Heart left ventricle (tissue), 16 donors: Measurements from ENCODE around the gene FGFR4. TPM values are rescaled to one million over a fixed set of nuclear protein-coding genes. Genes with fewer than 3 reads are reported as not detected.

ENCODE experiments used
- ATAC-seq, 4 donors: fragments of 200-7000 bp; cut with Tn5 transposase; one replicate each; pipeline ENCODE4 v1.9.1; 2020 to 2022; ENCODE audit warnings: moderate library complexity in 4 of 4, mild to moderate bottlenecking in 3 of 4, moderate number of reproducible peaks in 1 of 4
- DNase-seq, 5 donors: peaks; one replicate each; pipeline ENCODE4 v3.0.0-alpha.2; 2020
- H3K27ac ChIP-seq, 12 donors: fragments of 200-600 bp; sonication (generic) in 4 of 12; one replicate each; pipeline versions ENCODE4 v1.5.0 to v1.8.0; 2016 to 2022; ENCODE audit warnings: mild to moderate bottlenecking in 2 of 12
- H3K27me3 ChIP-seq, 9 donors: fragments of 200-600 bp; sonication (generic) in 2 of 9; one replicate each; pipeline versions ENCODE4 v1.5.1 to v1.8.0; 2016 to 2022; ENCODE audit warnings: mild to moderate bottlenecking in 3 of 9
- H3K36me3 ChIP-seq, 9 donors: fragments of 200-600 bp; sonication (generic) in 2 of 9; one replicate each; pipeline versions ENCODE4 v1.5.0 to v1.8.0; 2018 to 2022; ENCODE audit warnings: mild to moderate bottlenecking in 2 of 9
- H3K4me1 ChIP-seq, 12 donors: fragments of 200-600 bp; sonication (generic) in 4 of 12; one replicate each; pipeline versions ENCODE4 v1.5.0 to v1.8.0; 2016 to 2022; ENCODE audit warnings: mild to moderate bottlenecking in 3 of 12
- H3K4me3 ChIP-seq, 12 donors: fragments of 200-600 bp; sonication (generic) in 4 of 12; one replicate each; pipeline versions ENCODE4 v1.5.0 to v1.8.0; 2017 to 2022; ENCODE audit warnings: mild to moderate bottlenecking in 9 of 12, moderate library complexity in 4 of 12
- H3K9me3 ChIP-seq, 12 donors: fragments of 200-600 bp; sonication (generic) in 4 of 12; one replicate each; pipeline versions ENCODE4 v1.5.0 to v1.8.0; 2016 to 2022; ENCODE audit warnings: mild to moderate bottlenecking in 1 of 12
- CTCF ChIP-seq, 12 donors: fragments of 200-600 bp; sonication (generic) in 4 of 12; IDR thresholded peaks; one replicate each; pipeline versions ENCODE4 v1.5.0 to v1.8.0; 2018 to 2022; ENCODE audit warnings: antibody characterized with exemption in 12 of 12, mild to moderate bottlenecking in 5 of 12
- POLR2A ChIP-seq, 2 donors: fragments of 450-650 bp; IDR thresholded peaks; one replicate each; pipeline ENCODE4 v1.6.1; 2017; ENCODE audit warnings: antibody characterized with exemption in 2 of 2, mild to moderate bottlenecking in 2 of 2, moderate library complexity in 2 of 2
- WGBS, 4 donors: extraction: QIAGEN DNeasy Blood & Tissue Kit in 2 of 4; methylation state at CpG; one replicate each; pipeline versions ENCODE4 v1.1.5 to v1.1.7; 2013 to 2018; 5-methylcytosine and 5-hydroxymethylcytosine counted together
- intact Hi-C, 10 donors: fragments of 100-400 bp; cut with DNase I; formaldehyde crosslinking; loops; one replicate each; pipeline versions ENCODE4 v1.11.1 to v1.14.2; 2022
- polyA plus RNA-seq, 2 donors: library from polyadenylated mRNA; stranded (reverse); fragments of 200-250 nt; gene quantifications; one replicate each; pipeline ENCODE4 v1.2.3, GENCODE V29; 2013
- total RNA-seq, 9 donors: library from RNA; depleted of rRNA in 2 of 9; stranded (reverse); fragments of >200 nt in 2 of 9; fragmentation: NEBNext Ultra II Directional in 3 of 9; extraction: Animal tissue kit (Norgen Biotek cat#: 25700) in 3 of 9; gene quantifications; one replicate each; pipeline versions ENCODE4 v1.1.0 to v1.2.4, GENCODE V29; 2016 to 2023
- donor health status: ischemic (EF 13 %, LVEDD 7.1; RV severe dilation, severe dysfunction).
- donor health status: healthy with polysubstance abuse.
- donor health status: DM: no; HTN: yes; CAD: no.
- donor health status: DM: no; HTN: no; CAD: no.
- donor health status: ischemic (EF 25% LVEDD 6.9; RV normal size, moderate dysfunction).
- donor health status: ischemic (EF 25% LVEDD 5.7; RV mildly dilated, moderate dysfunction).
- donor health status: healthy.
- donor health status: DM: yes; HTN: yes; CAD: no.
- donor health status: ischemic (EF 35%, LVEDD 5.7; RV mildly dilated, moderate dysfunction).
- donor health status: nonischemic (EF 11% LVEDD 7.7; RV severe dilation, severe dysfunction).
- donor health status: DM: yes; HTN: yes; CAD: no.
- donor health status: PGD.
- donor health status: ischemic (EF 29% LVEDD 5.4; RV normal size, mild dysfunction).
- donor health status: nonischemic (EF 23%, LVEDD 6.1; RV moderate dilation, normal function).

FGFR4 gene
- total and polyA plus RNA-seq, 11 donors, result 0.35 to 2.6 (median 0.49) TPM; not detected in 1

GRCh38 chr5:177124486-177124991 lies 37.8 kb downstream of the FGFR4 start:
- H3K27ac ChIP-seq, result no peak overlapping the region
- no peaks in the 10 kb centered on the region for H3K36me3 ChIP-seq
- no peak for TF ChIP-seq POLR2A (IDR thresholded peaks at IDR 0.05)
- TF ChIP-seq CTCF (IDR thresholded peaks at IDR 0.05), result no peak
- DNase-seq, result no peak
- H3K4me3 ChIP-seq, result no peak overlapping the region
- ATAC-seq, result no peak
- 84 to 86% (median 85%) methylated on average over 4 of the region's 4 CpGs for WGBS, 4 donors
- no peaks in the 10 kb centered on the region for H3K27me3 ChIP-seq
- H3K4me1 ChIP-seq, result peaks cover 0 to 17% (median 0%) of the 10 kb centered on the region in 12 donors
- intact Hi-C loops, result no loop called here
- no peaks in the 10 kb centered on the region for H3K9me3 ChIP-seq

GRCh38 chr5:177126771-177127170 lies 40.1 kb downstream of the FGFR4 start:
- no peak for DNase-seq
- Histone ChIP-seq H3K4me3 (no peak overlapping the region), H3K9me3 (no peaks in the 10 kb centered on the region), H3K4me1 (peaks cover 0 to 17% (median 0%) of the 10 kb centered on the region in 12 donors), H3K36me3 (no peaks in the 10 kb centered on the region), H3K27ac (no peak overlapping the region), H3K27me3 (no peaks in the 10 kb centered on the region)
- intact Hi-C loops, result no loop called here
- 63 to 80% (median 70%) methylated on average over 1 of the region's 1 CpG for WGBS, 4 donors
- no peak for ATAC-seq
- TF ChIP-seq CTCF (IDR thresholded peaks at IDR 0.05), result no peak
- TF ChIP-seq POLR2A (IDR thresholded peaks at IDR 0.05), result no peak

GRCh38 chr5:177128551-177128981 lies 41.9 kb downstream of the FGFR4 start:
- no peaks in the 10 kb centered on the region for H3K9me3 ChIP-seq
- DNase-seq, result peak in 1 of 5 donors; percentile 36
- WGBS, 4 donors, result 68 to 88% (median 72%) methylated on average over 4 of the region's 4 CpGs
- TF ChIP-seq CTCF (IDR thresholded peaks at IDR 0.05) (no peak), POLR2A (IDR thresholded peaks at IDR 0.05) (no peak)
- ATAC-seq, result no peak
- peak overlapping the region in 4 of 12 donors; percentile 4 to 50 (median 18) for H3K27ac ChIP-seq
- H3K4me3 ChIP-seq, result no peak overlapping the region
- intact Hi-C loops, result no loop called here
- H3K27me3 ChIP-seq, result no peaks in the 10 kb centered on the region
- no peaks in the 10 kb centered on the region for H3K36me3 ChIP-seq
- H3K4me1 ChIP-seq, result peaks cover 0 to 27% (median 4%) of the 10 kb centered on the region in 12 donors

GRCh38 chr5:177130211-177131018 lies 43.7 kb downstream of the FGFR4 start:
- H3K9me3 ChIP-seq, result no peaks in the 10 kb centered on the region
- no peak for DNase-seq
- no peak overlapping the region for H3K27ac ChIP-seq
- no peak overlapping the region for H3K4me3 ChIP-seq
- no peak for ATAC-seq
- peaks cover 2 to 36% (median 13%) of the 10 kb centered on the region in 12 donors for H3K4me1 ChIP-seq
- TF ChIP-seq POLR2A (IDR thresholded peaks at IDR 0.05), result no peak
- no peak for TF ChIP-seq CTCF (IDR thresholded peaks at IDR 0.05)
- H3K36me3 ChIP-seq, result peaks cover 0 to 5% (median 4%) of the 10 kb centered on the region in 9 donors
- intact Hi-C loops, result loop anchor here in 1 of 10 donors (5.0 kb wide), 1 partner anchor 172 kb away; the partner anchor contains the start of genes PRELID1 and RAB24
- no peaks in the 10 kb centered on the region for H3K27me3 ChIP-seq
- WGBS, 4 donors, result 70 to 75% (median 71%) methylated on average over 4 to 5 of the region's 5 CpGs
